ENCODE results near the gene GIT1.

GIT1 gene

GRCh38 chr17:29524692-29525091 is 64.8 kb downstream of the GIT1 start:
- DNase-seq (ENCODE audit: low read depth, low spot score) = no peak
- H3K4me3 ChIP-seq (ENCODE audit: low read depth, low read length) = no peak overlapping the region
- POLR2A ChIA-PET = no interaction called here
- no peak for TF ChIP-seq CTCF (IDR thresholded peaks at IDR 0.05; ENCODE audit: insufficient read depth, low read length, missing control alignments)
- CTCF ChIA-PET = interaction anchor here (1.4 to 6.2 kb wide), 4 partner anchors 11 to 155 kb away, joined by 4 to 64 read pairs (median 10); no protein-coding TSS in a partner anchor
